Heart left ventricle (tissue), 13 donors: ENCODE data around the gene MYO15A.

ENCODE experiments used
- CTCF ChIP-seq, 12 donors: fragments of 200-600 bp; sonication (generic) in 4 of 12; IDR thresholded peaks; one replicate each; pipeline versions ENCODE4 v1.5.0 to v1.8.0; 2018 to 2022; ENCODE audit warnings: antibody characterized with exemption in 12 of 12, mild to moderate bottlenecking in 5 of 12
- POLR2A ChIP-seq, 2 donors: fragments of 450-650 bp; IDR thresholded peaks; one replicate each; pipeline ENCODE4 v1.6.1; 2017; ENCODE audit warnings: antibody characterized with exemption in 2 of 2, mild to moderate bottlenecking in 2 of 2, moderate library complexity in 2 of 2
- donor health status: ischemic (EF 13 %, LVEDD 7.1; RV severe dilation, severe dysfunction).
- donor health status: DM: no; HTN: yes; CAD: no.
- donor health status: DM: no; HTN: no; CAD: no.
- donor health status: ischemic (EF 25% LVEDD 6.9; RV normal size, moderate dysfunction).
- donor health status: ischemic (EF 25% LVEDD 5.7; RV mildly dilated, moderate dysfunction).
- donor health status: ischemic (EF 35%, LVEDD 5.7; RV mildly dilated, moderate dysfunction).
- donor health status: nonischemic (EF 11% LVEDD 7.7; RV severe dilation, severe dysfunction).
- donor health status: DM: yes; HTN: yes; CAD: no.
- donor health status: PGD.
- donor health status: ischemic (EF 29% LVEDD 5.4; RV normal size, mild dysfunction).
- donor health status: nonischemic (EF 23%, LVEDD 6.1; RV moderate dilation, normal function).

DNA sequence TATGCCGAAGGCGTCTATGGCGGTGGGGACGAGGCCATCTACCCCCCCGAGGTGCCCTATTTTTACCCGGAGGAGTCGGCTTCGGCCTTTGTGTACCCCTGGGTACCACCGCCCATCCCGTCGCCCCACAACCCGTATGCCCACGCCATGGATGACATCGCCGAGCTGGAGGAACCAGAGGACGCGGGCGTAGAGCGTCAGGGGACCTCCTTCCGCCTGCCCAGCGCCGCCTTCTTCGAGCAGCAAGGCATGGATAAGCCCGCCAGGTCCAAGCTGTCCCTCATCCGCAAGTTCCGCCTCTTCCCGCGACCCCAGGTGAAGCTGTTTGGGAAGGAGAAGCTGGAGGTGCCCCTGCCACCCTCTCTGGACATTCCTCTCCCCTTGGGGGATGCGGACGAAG, 11.4 kb downstream of the MYO15A start:
- TF ChIP-seq CTCF (IDR thresholded peaks at IDR 0.05) (no peak), POLR2A (IDR thresholded peaks at IDR 0.05) (no peak)
